Smooth muscle cell of bladder (primary cell): ENCODE results near the gene GRIP2. TPM values are rescaled to one million over a fixed set of nuclear protein-coding genes. Genes with fewer than 3 reads are reported as not detected.

ENCODE experiments used
- total RNA-seq: library from RNA; depleted of rRNA; stranded (reverse); fragments of >200 nt; gene quantifications from 2 replicates; pipeline ENCODE4 v1.2.3, GENCODE V29; 2014

GRIP2 gene
- total RNA-seq = 0.55 and 0.71 TPM in 2 replicates

DNA sequence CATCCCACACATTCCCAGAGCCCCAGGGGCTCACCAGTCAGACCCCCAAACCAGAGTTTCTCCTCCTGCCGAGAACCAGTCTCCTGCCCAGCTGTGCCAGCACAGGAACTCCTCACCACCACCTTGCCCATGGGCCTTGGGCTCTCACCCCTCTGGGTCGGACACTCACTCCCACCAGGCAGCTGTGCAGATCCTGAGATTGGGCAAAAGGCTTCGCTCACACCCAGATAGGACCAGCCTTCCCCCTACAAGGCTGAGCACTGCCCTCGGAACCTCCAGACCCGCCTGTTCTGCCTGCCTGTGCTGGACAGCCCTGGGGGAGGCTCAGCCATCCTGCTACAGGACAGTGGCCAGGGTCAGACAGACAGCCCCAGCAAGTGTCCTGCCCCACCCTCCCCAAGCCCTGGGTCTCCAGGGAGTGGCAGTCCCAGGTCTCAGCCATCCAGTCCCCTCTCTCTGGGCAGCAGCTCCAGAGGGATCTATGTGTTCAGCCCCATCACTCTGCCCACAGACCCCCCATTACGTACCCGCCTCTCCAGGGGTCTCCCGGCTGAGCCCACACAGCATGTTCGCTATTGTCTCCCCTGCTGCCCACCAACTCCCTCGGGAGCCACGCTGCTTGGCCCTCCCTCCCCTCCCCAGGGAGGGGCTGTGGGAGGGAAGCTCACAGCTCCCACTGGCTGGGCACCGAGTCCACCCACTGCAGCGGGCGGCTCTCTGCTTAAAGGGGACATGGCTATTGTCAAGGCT is at the start of gene GRIP2:
Gene GRIP2 (minus strand): TSS at position 601 of the 750 bp plus-strand sequence. CDS start 34 bp downstream, at position 567.

Other genes with a start within 250 kb of the GRIP2 start
- 3.1 and 3.5 TPM in 2 replicates for gene SLC6A6, start 137.7 kb downstream of the GRIP2 start, total RNA-seq
- 8.1 and 8.4 TPM in 2 replicates for gene CCDC174, start 111.4 kb upstream of the GRIP2 start, total RNA-seq
- under 0.01 and 0.09 TPM in 2 replicates for gene C3orf20, start 134.8 kb upstream of the GRIP2 start, total RNA-seq